Smooth muscle cell (in vitro differentiated cells): ENCODE data around the gene SLCO3A1. TPM values are rescaled to one million over a fixed set of nuclear protein-coding genes. Genes with fewer than 3 reads are reported as not detected.

Experiments used
- DNase-seq: peaks from one replicate; lab custom pipeline; 2025; ENCODE audit not compliant: unreplicated experiment; lab: John Stamatoyannopoulos, UW
- H2AFZ ChIP-seq: fragments of 200-600 bp; sonication (generic); 2 replicates; pipeline ENCODE4 v1.6.0; 2016; ENCODE audit warnings: antibody characterized with exemption, low read depth, mild to moderate bottlenecking
- H3F3A ChIP-seq: fragments of 200-600 bp; sonication (generic); 2 replicates; pipeline ENCODE4 v1.6.0; 2017; ENCODE audit warnings: antibody characterized with exemption, low read depth
- H3K27ac ChIP-seq: fragments of 200-600 bp; sonication (generic); 2 replicates; pipeline ENCODE4 v1.5.1; 2016; ENCODE audit warnings: low read depth, mild to moderate bottlenecking
- H3K27me3 ChIP-seq: fragments of 200-600 bp; sonication (generic); 2 replicates; pipeline ENCODE4 v1.6.1; 2016; ENCODE audit warnings: low read depth, mild to moderate bottlenecking
- H3K36me3 ChIP-seq: fragments of 200-600 bp; sonication (generic); 2 replicates; pipeline ENCODE4 v1.5.1; 2016; ENCODE audit warnings: low read depth
- H3K4me1 ChIP-seq: fragments of 200-600 bp; sonication (generic); 2 replicates; pipeline ENCODE4 v1.5.1; 2016; ENCODE audit warnings: low read depth
- H3K4me2 ChIP-seq: fragments of 200-600 bp; sonication (generic); 2 replicates; pipeline ENCODE4 v1.6.0; 2016; ENCODE audit warnings: mild to moderate bottlenecking
- H3K4me3 ChIP-seq: fragments of 200-600 bp; sonication (generic); 2 replicates; pipeline ENCODE4 v1.5.1; 2016; ENCODE audit warnings: mild to moderate bottlenecking
- H3K79me2 ChIP-seq: fragments of 200-600 bp; sonication (generic); 2 replicates; pipeline ENCODE4 v1.6.0; 2016; ENCODE audit warnings: low read depth, mild to moderate bottlenecking
- H3K9ac ChIP-seq: fragments of 200-600 bp; sonication (generic); 2 replicates; pipeline ENCODE4 v1.6.0; 2016; ENCODE audit warnings: low read depth
- H3K9me3 ChIP-seq: fragments of 200-600 bp; sonication (generic); replicated peaks from 2 replicates; pipeline ENCODE4 v1.5.1; 2016; ENCODE audit warnings: low read depth
- H4K20me1 ChIP-seq: fragments of 200-600 bp; sonication (generic); 2 replicates; pipeline ENCODE4 v1.6.0; 2016; ENCODE audit warnings: low read depth
- WGBS: methylation state at CpG from one replicate; pipeline ENCODE4 v1.1.7; 2016; ENCODE audit warnings: low lambda C conversion rate; 5-methylcytosine and 5-hydroxymethylcytosine counted together
- polyA plus RNA-seq: library from polyadenylated mRNA; unstranded; fragments of >200 nt; fragmentation: Nextera tagmentation; extraction: Ambion mirVana; gene quantifications from 2 replicates; pipeline ENCODE4 v1.2.1, GENCODE V29; 2016
- total RNA-seq: library from RNA; depleted of rRNA; stranded (reverse); fragments of >200 nt; gene quantifications from 2 replicates; pipeline ENCODE4 v1.2.3, GENCODE V29; 2014
- TF ChIP-seq, protein P1 (sequence below): fragments of 200-600 bp; sonication (generic); IDR thresholded peaks from 2 replicates; pipeline ENCODE4 v1.5.1; 2017; ENCODE audit warnings: borderline replicate concordance, mild to moderate bottlenecking, antibody characterized with exemption; ENCODE audit not compliant: insufficient read depth, poor library complexity, severe bottlenecking

SLCO3A1 gene
- total and polyA plus RNA-seq, 2 experiments from 2014 or later: 1.3 to 12.6 TPM

DNA sequence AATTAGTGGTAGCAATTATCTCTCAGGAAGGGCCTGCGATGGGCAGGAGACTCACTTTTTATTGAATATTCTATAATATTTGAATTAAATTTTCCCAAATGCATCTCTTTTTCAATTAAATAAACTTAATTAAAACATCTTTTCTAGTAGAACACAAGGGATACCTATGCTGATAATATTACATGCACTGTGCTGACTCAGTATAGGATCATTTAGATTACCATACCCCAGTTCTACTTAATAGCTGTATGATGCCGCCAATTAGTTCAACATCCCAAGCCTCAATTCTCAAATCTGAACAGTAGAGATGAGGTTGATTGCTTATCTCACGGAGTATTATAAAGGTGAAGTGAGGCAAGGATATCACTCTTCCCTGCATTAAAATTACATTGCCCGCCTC, 149.2 kb downstream of the SLCO3A1 start:
- Histone ChIP-seq H3K4me2 (no peak overlapping the region), H3K4me1 (no peaks in the 10 kb centered on the region), H3K4me3 (no peak overlapping the region), H4K20me1 (no peaks in the 10 kb centered on the region), H3K27me3 (no peaks in the 10 kb centered on the region), H3F3A (no peaks in the 10 kb centered on the region), H3K27ac (no peak overlapping the region), H2AFZ (no peak overlapping the region), H3K79me2 (no peaks in the 10 kb centered on the region), H3K9ac (no peak overlapping the region), H3K36me3 (no peaks in the 10 kb centered on the region), H3K9me3 (no peaks in the 10 kb centered on the region)
- WGBS: 96% methylated on average over 4 of the region's 4 CpGs
- DNase-seq: no peak
- TF ChIP-seq, protein P1, sequence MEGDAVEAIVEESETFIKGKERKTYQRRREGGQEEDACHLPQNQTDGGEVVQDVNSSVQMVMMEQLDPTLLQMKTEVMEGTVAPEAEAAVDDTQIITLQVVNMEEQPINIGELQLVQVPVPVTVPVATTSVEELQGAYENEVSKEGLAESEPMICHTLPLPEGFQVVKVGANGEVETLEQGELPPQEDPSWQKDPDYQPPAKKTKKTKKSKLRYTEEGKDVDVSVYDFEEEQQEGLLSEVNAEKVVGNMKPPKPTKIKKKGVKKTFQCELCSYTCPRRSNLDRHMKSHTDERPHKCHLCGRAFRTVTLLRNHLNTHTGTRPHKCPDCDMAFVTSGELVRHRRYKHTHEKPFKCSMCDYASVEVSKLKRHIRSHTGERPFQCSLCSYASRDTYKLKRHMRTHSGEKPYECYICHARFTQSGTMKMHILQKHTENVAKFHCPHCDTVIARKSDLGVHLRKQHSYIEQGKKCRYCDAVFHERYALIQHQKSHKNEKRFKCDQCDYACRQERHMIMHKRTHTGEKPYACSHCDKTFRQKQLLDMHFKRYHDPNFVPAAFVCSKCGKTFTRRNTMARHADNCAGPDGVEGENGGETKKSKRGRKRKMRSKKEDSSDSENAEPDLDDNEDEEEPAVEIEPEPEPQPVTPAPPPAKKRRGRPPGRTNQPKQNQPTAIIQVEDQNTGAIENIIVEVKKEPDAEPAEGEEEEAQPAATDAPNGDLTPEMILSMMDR: no peak

DNA sequence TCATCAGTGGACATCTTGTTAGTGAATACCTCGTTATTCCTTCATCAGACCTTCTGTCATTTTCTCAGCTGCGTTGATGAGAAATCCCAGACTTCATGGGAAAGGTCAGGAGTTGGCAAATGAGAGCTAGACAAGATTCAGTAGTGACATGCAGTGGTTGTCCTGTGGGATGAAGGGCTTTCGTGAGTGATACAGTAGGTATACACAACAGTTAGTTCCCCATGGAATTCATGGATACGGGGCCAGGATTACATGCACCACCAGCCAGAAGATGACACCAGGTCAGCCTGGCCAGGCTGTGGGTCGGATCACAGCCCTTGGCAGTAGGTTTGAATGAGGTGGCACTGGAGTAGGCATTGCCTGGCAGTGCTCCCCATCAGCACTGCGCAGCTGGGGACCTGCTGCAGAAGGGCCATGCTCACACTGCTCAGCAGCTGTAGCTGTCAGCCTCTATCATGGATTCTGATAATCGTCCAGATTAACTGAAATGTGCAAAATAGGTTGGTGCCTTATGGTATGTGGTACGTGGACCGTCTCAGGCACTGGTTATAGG, 150.1 kb downstream of the SLCO3A1 start:
- no peaks in the 10 kb centered on the region for H3F3A ChIP-seq
- H3K9me3 ChIP-seq: no peaks in the 10 kb centered on the region
- H3K4me1 ChIP-seq: no peaks in the 10 kb centered on the region
- 89% methylated on average over 9 of the region's 9 CpGs for WGBS
- H3K27me3 ChIP-seq: no peaks in the 10 kb centered on the region
- H3K79me2 ChIP-seq: no peaks in the 10 kb centered on the region
- H4K20me1 ChIP-seq: no peaks in the 10 kb centered on the region
- no peaks in the 10 kb centered on the region for H3K36me3 ChIP-seq
- H3K27ac ChIP-seq: no peak overlapping the region
- H3K9ac ChIP-seq: no peak overlapping the region
- TF ChIP-seq, protein P1: no peak
- DNase-seq: no peak
- H3K4me3 ChIP-seq: no peak overlapping the region
- no peak overlapping the region for H2AFZ ChIP-seq
- H3K4me2 ChIP-seq: no peak overlapping the region

DNA sequence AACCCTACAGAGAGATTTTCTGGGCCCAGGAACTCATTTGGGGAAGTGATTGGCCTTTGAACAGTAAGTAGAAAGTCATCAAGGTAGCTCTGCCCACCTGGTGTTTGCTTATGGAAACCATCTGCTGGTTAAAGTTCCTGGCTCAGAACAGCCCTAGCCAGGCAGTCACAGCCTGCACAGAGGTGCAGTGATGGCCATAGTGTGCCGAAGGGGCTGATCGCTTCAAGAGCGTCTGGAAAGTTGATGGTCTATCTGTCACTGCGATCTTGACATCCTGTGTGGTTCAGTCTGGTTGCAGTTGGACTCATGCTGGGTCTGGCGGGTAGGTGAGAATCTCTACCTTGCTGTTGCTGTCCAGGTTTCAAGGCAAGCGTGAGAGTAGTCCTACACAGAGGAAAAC, 151.6 kb downstream of the SLCO3A1 start:
- no peaks in the 10 kb centered on the region for H4K20me1 ChIP-seq
- H3K4me1 ChIP-seq: no peaks in the 10 kb centered on the region
- H3K9me3 ChIP-seq: no peaks in the 10 kb centered on the region
- H3K36me3 ChIP-seq: no peaks in the 10 kb centered on the region
- H3K27me3 ChIP-seq: no peaks in the 10 kb centered on the region
- no peak overlapping the region for H2AFZ ChIP-seq
- H3K27ac ChIP-seq: no peak overlapping the region
- no peak for DNase-seq
- no peaks in the 10 kb centered on the region for H3K79me2 ChIP-seq
- H3K4me3 ChIP-seq: no peak overlapping the region
- H3F3A ChIP-seq: no peaks in the 10 kb centered on the region
- H3K4me2 ChIP-seq: no peak overlapping the region
- 86% methylated on average over 6 of the region's 6 CpGs for WGBS
- TF ChIP-seq, protein P1: no peak
- no peak overlapping the region for H3K9ac ChIP-seq
